HG03103 (cell line): ENCODE data around the gene RFX8.
"Not testable (repeated sequence)": the region's sequence is repeated elsewhere in the genome, so short reads cannot be mapped to it uniquely, and the experiment has no call there.

Source experiments
- ATAC-seq: cut with Tn5 transposase; IDR thresholded peaks from one replicate; pipeline ENCODE4 v1.9.1; 2021; ENCODE audit warnings: low read depth; ENCODE audit not compliant: unreplicated experiment

RFX8 gene

DNA sequence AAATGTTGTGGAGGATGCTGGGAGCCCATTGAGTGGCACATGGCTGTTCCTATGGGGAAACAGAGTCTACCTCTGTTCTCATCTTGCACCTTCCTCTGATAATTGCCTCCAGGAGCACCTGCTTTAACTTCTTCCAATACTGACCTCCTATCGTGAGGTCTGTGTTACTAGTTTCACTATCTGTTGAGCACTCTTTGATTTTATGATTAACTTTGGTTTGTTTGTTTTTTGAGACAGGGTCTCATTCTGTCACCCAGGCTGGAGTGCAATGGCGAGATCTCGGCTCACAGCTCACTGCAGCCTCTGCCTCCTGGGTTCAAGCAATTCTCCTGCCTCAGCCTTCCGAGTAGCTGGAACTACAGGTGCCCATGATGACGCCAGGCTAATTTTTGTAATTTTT lies 12.1 kb upstream of the RFX8 start:
- no peak for ATAC-seq

DNA sequence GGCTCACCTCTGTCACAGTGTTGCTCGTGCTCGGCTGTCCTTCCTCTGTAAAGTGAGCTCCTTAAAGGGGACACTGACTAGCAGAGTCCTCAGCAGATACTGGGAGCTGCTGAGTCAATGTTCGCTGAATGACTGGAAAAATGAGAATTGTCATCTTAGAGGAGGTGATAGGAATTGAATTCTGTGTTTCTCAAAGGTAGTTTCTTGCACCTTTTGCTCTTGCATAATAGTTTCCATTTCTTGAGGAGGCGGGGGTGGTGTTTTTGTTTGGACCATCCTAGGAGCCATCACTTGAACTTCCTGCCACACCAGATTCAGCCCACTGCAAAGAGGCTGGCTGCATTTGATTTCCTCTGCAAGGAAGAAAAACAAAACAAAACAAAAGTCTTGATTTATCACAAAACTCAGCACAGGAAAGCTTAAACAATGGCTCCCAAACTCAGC lies 11.4 kb upstream of the RFX8 start:
- ATAC-seq = no peak

- no peak for ATAC-seq
Measured at GRCh38 chr2:101485856-101486255, 10.9 kb upstream of the RFX8 start.

- ATAC-seq = no peak
Measured at GRCh38 chr2:101480764-101481163, 5.9 kb upstream of the RFX8 start.

DNA sequence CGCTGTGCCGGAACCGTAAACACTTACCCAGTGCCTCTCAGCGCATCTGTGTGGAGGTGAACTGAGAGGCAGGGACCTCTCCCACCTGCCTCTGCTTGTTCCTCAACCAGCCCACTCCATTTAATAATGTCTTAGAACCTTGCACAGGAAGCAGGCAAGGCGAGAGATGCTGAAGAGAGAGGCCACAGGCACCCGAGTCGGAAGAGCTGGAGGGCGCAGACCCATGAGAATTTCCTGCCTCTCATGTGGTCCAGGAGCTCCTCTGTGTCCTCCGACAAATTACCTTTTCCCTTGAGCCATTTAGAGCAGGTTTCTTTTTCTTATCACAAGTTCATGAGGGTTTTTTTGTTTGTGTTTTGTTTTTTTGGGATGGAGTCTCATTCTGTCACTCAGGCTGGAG lies 4.9 kb upstream of the RFX8 start:
- ATAC-seq = no peak

DNA sequence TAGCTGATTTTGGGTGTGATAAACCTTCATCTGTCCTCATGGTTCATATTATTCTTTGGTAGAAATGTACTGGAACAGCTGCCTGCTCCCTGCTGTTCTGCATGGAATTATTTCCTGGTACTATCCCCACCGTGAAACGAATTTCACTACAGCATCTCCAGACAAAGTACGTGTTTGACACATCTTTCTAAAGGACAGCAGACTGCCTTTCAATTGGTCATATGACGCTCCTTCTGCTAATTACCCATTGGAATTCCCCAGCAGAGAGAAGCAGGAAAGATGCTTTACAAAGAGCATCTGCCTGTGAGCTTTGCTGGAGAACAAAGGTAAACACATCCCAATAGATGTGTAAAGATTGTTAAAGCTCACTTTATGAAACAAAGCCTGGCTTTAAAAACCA lies 4.4 kb upstream of the RFX8 start:
- no peak for ATAC-seq

DNA sequence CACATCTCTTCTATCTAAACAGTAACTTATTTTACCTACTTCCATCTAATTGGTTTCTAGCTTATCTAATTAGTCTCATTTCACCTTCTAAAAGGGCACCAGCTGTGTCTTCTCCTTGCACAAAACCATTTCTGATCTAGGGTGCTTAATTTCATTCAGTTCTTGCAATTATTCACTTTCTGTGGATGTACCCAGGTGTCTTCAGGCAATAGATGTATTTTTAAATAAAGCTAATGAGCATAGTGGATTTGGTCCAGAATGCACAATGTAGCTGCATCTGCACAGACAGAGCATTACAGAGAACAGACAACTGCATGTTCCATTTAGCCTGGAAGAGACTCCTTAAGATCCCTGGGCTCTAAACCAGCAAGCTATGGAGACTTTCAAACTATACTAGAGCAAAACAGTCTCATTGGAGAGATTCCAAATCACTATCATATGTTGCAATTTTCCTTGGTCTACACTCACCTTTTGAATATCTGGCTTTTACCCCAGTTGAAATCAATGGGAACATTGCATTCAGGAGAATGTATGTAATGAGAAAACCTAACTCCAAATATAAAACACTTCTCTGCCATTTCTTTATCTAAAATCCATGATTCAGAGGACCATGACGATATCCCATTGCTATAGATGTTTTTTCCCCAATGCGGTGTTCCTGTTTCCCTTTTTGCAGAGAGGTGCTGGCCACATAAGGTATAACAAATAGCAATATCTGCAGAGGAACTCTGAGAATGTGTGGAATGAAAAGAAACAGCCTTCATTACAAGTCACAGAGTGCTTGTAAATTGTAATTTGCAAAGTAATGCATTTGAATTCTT lies 3.5 kb upstream of the RFX8 start:
- ATAC-seq = no peak

DNA sequence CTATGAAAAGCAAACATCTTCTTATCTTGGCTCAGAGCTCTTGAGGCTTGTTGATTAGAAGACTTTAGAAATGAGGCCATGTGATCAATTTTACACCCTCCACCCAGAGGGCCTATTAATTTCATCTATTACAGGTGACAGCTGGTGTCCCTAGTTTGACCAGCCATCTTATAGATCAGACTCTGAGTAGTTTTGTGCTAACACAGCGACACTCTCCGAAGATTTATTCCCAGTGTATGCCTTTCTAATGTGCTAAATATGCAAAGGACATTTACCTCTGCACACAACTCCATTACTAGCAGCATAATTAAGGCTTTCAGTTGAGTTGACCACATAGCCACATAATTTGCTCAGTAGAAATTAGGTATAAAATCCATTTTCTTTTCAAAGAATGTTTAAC lies 2.6 kb upstream of the RFX8 start:
- ATAC-seq = no peak

DNA sequence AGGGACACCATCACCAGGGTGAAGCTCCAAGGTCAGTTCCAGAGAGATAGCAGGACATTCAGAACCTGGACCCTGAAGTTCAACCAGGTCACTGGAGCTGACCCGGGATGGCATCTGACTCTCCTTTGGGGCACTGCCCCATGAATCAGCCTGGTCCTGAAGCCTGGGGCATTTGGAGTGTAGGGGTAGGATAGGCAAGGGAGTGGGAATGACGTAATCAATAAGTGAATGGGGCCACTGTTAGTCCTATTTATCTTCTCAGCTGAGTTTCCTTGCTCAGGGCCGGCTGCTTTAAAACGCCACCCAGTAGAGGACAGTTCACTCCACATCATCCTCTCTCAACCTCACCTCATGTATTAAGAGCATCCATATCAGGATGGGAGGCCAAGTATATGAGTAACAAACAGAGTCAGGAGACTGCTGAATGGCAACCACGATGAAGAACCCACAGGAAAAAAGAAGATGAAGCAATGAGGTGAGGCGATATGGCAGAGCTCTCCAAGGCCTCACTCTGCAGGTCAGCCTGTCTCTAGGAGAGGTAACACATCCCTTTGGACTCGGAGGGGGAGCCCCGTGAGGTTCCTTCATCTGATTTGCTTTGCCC lies 1.8 kb upstream of the RFX8 start:
- no peak for ATAC-seq

DNA sequence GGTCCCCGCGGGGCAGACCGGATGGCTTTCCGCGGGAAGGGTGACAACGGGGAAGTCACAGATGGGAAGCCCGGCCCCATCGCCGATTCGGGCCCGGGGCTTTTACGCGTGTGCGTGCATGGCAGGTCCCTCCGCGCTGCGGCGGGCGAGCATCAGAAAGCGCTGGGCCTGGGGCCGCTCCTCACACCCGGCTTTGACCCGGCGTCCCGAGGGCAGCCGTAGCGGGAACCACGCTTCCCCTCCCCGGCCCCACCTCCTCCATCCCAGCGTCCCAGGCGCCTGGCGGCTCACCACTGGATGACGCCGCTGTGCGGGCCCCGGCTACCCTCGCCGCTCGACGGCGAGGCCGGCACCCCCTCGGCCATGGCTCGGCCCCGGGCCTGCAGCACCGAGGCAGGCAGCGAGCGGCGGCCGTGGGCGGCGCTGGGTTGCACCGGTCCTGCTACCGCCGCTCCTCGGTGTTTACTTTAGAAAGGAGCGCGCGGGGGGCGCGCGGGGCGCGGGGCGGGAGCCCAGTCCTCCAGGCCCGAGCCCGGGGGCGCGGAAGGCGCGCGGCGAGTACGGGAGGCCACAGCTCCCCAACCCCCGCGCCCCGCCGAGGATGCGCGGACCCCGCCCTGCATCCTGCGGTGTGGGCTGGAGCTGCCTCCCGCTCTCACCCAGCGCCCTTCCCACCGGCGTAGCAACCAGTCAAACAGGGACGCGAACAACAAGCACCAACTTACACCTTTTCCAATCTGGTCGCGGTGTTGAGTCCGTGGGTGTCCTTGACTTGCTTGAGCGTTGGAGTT lies 806 bp downstream of the RFX8 start:
- no peak for ATAC-seq

DNA sequence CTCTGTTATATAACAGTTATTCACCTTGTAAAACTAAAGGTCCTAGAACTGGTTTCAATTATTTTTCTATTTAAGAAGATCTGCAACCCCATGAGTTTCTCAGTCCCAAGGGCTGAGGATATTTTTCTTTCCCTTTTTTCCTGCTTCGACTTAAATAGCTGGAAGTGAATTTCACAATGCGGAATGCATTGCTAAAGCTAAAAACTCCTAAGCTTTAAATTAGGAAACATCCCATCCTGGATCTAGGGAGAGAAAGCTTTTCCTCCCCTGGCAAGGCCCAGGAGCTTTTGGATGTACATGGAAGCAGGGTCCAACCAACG lies 1.4 kb downstream of the RFX8 start:
- no peak for ATAC-seq

DNA sequence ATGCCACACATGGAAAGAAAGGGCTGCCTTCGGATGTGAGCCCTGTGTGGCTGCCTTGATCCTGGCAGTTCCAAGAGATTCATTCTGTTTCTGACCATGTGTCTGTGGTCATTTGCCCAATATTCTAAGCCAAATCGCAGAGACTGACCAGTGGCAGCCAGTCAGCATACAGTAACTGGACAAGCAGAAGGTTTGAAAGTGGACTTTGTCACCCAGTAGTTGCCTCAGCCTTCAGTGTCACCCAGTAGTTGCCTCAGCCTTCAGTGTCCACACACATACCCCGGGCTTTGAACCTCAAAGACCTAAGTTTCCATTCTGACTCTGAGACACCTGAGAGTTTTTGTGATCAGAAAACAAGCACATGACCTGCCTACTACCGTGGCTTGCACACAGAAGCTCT lies 5.0 kb downstream of the RFX8 start:
- no peak for ATAC-seq

DNA sequence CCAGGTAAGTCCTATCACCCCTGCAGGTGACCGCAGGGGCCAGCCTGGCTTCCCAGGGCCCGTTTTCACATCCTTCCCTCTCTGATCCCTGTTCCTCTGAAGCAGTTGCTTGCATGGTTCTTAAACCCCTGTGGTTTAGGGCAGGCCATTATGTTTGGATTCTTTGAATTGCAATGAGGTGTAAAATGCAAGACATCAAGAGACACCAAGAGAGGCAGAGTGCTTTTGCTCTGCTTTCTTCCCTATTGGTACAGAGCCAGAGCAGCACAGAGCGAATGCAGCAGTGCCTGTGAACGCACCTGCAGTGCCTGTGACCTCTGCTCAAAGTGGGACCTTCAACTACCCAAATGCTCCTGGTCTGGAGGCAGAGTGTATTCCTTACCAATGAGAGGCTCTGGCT lies 7.6 kb downstream of the RFX8 start:
- no peak for ATAC-seq

DNA sequence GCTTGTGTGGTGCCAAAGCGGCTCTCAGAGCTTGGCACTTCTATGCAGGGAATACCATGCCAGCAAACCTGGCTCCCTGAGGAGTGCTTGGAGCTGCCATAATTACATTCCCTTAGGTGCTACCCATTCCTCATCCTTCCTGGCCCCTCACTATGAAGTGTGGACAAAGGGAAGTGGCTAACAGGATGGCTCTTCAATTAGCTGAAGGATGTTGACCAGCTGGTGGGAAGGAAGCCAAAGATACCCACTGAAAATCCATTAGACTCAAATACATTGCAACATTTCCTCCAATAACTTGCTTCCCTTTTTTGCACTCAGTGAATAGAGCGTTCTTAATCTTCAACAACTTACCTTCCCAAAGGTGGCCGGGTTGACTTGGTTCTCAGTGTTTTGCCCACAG lies 8.5 kb downstream of the RFX8 start:
- no peak for ATAC-seq

DNA sequence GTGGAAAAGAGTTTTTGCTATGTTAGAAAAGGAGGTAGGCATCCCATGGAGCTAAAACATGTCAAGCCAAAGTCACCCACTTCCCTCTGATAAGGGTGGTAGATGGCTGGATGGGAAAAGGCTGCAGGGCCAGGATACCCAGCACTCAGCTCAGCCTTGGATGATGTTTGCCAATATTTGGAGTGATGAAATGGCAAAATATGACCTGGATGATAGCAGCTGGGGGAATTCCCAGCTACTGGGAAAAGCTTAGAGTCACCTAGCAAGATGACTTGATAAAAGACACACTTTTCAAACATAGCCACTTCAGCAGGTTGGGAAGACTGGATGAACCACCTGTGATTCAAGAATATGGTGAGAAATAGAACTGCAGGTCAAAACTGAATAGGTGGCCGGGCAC lies 10.1 kb downstream of the RFX8 start:
- ATAC-seq = no peak

GRCh38 chr2:101463911-101464641 lies 10.8 kb downstream of the RFX8 start:
- ATAC-seq = no peak

DNA sequence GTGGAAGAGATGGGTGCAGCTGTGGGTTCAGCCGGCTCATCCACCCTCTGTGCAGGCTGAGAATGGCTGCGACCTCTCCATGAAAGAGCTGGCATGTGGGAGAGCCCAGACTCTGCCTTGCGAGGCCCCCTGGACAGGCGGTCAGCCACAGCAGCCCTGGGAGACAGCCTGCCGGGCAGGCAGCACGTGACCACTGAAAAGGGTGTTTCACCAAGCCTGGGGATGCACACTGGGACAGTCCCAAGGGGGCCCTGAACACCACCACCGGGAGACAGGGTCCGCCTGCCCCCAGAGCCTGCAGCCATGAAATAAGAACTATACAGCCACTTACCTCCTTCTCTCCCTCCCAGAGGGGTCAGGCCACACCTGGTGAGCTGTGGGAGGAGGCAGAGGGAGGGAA lies 11.5 kb downstream of the RFX8 start:
- no peak for ATAC-seq

GRCh38 chr2:101461381-101461780 lies 13.5 kb downstream of the RFX8 start:
- ATAC-seq = no peak

DNA sequence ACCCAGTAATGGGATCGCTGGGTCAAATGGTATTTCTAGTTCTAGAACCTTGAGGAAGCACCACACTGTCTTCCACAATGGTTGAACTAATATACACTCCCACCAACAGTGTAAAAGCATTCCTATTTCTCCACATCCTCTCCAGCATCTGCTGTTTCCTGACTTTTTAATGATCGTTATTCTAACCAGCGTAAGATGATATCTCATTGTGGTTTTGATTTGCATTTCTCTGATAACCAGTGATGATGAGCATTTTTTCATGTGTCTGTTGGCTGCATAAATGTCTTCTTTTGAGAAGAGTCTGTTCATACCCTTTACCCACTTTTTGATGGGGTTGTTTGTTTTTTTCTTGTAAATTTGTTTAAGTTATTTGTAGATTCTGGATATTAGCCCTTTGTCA lies 20.5 kb downstream of the RFX8 start:
- ATAC-seq = not testable (repeated sequence)

GRCh38 chr2:101450965-101451364 lies 23.9 kb downstream of the RFX8 start:
- no peak for ATAC-seq

GRCh38 chr2:101446869-101447268 lies 28.0 kb downstream of the RFX8 start:
- no peak for ATAC-seq
